ACC112 (cell line): ENCODE data around the gene KDM1A.
"Not testable (repeated sequence)": the region's sequence is repeated elsewhere in the genome, so short reads cannot be mapped to it uniquely, and the experiment has no call there.

Source experiments
- H2AFZ ChIP-seq: fragments of 200-600 bp; sonication (generic); one replicate; pipeline ENCODE4 v1.6.0; 2017; ENCODE audit warnings: antibody characterized with exemption, low read length; ENCODE audit not compliant: unreplicated experiment
- H3K27ac ChIP-seq: fragments of 200-600 bp; sonication (generic); 2 replicates; pipeline ENCODE4 v1.5.1; 2014; ENCODE audit warnings: low read depth, mild to moderate bottlenecking, antibody characterized with exemption, low read length, moderate library complexity
- H3K27me3 ChIP-seq: fragments of 200-600 bp; sonication (generic); 2 replicates; pipeline ENCODE4 v1.6.1; 2014; ENCODE audit warnings: mild to moderate bottlenecking, antibody characterized with exemption, low read length, moderate library complexity, mixed read lengths; ENCODE audit not compliant: insufficient read depth
- H3K36me3 ChIP-seq: fragments of 200-600 bp; sonication (generic); 2 replicates; pipeline ENCODE4 v1.6.1; 2016; ENCODE audit warnings: mild to moderate bottlenecking, antibody characterized with exemption, low read length, moderate library complexity, mixed read lengths; ENCODE audit not compliant: insufficient read depth
- H3K4me1 ChIP-seq: fragments of 200-600 bp; sonication (generic); one replicate; pipeline ENCODE4 v1.6.1; 2016; ENCODE audit warnings: low read length, mixed read lengths; ENCODE audit not compliant: insufficient read depth, unreplicated experiment, control insufficient read depth
- H3K4me3 ChIP-seq: fragments of 200-600 bp; sonication (generic); 2 replicates; pipeline ENCODE4 v1.5.1; 2014; ENCODE audit warnings: mild to moderate bottlenecking, low read depth, low read length
- H3K79me2 ChIP-seq: fragments of 200-600 bp; sonication (generic); one replicate; pipeline ENCODE4 v1.6.0; 2016; ENCODE audit warnings: low read length; ENCODE audit not compliant: control insufficient read depth, unreplicated experiment, insufficient read depth

Gene KDM1A

GRCh38 chr1:23010025-23010424 is 9.2 kb upstream of the KDM1A start:
- not testable (repeated sequence) for H2AFZ ChIP-seq, H3K79me2 ChIP-seq, H3K4me1 ChIP-seq, H3K27me3 ChIP-seq, H3K36me3 ChIP-seq, H3K27ac ChIP-seq, H3K4me3 ChIP-seq

GRCh38 chr1:23013657-23014056 is 5.6 kb upstream of the KDM1A start:
- Histone ChIP-seq H2AFZ (no peak overlapping the region), H3K4me1 (peaks cover 8% of the 10 kb centered on the region), H3K27ac (no peak overlapping the region), H3K27me3 (no peaks in the 10 kb centered on the region), H3K4me3 (no peak overlapping the region), H3K79me2 (no peaks in the 10 kb centered on the region), H3K36me3 (no peaks in the 10 kb centered on the region)

GRCh38 chr1:23018661-23019093 is 591 bp upstream of the KDM1A start:
- Histone ChIP-seq H3K79me2 (peaks cover 44% of the 10 kb centered on the region), H3K4me3 (peak overlapping the region; percentile 88), H3K36me3 (0 out of 2 replicates have a peak, but pooled peaks cover 3% of the 10 kb centered on the region), H3K27me3 (no peaks in the 10 kb centered on the region), H3K27ac (peak overlapping the region; percentile 40; the same call in 1 of the 2 replicates), H3K4me1 (peaks cover 5% of the 10 kb centered on the region), H2AFZ (peak overlapping the region; percentile 80)

DNA sequence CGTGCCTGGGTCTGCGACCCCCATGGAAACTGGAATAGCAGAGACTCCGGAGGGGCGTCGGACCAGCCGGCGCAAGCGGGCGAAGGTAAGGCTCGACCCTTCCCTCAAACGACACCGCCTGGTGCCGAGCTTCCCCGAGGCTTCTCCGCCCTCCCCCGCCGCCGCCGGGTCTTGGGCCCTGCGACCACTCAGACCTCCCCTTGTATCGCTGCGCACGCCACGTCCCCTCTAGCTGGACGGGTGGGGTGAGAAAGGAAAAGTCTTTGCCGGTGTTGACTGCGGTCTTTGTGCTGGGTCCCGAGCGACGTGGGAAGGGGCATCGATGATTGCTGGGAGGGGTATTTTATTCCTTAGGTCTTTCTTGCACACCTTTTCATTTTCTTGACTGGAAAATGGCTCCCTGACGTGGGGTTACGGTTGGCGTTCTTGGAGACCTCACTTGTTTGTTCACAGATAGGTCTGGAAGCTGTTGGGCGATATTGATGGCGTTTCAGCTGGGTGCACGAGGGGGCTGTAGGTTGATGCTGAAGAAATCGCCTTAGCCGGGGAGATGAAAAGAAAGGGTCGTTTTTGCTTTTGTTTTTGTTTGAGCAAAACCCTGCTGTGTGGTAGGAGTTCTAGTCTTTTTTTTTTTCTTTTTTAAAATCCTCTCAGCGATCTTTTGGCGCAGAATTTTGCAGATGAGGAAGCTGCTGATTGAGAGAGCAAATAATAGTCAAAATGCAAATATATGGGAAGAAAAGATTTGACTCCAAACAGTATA is 776 bp downstream of the KDM1A start:
- Histone ChIP-seq H3K27me3 (no peaks in the 10 kb centered on the region), H2AFZ (peak overlapping the region; percentile 89), H3K27ac (peak overlapping the region; percentile 43; the same call in 1 of the 2 replicates), H3K4me3 (peak overlapping the region; percentile 88), H3K36me3 (0 out of 2 replicates have a peak, but pooled peaks cover 3% of the 10 kb centered on the region), H3K4me1 (peaks cover 5% of the 10 kb centered on the region), H3K79me2 (peaks cover 57% of the 10 kb centered on the region)

DNA sequence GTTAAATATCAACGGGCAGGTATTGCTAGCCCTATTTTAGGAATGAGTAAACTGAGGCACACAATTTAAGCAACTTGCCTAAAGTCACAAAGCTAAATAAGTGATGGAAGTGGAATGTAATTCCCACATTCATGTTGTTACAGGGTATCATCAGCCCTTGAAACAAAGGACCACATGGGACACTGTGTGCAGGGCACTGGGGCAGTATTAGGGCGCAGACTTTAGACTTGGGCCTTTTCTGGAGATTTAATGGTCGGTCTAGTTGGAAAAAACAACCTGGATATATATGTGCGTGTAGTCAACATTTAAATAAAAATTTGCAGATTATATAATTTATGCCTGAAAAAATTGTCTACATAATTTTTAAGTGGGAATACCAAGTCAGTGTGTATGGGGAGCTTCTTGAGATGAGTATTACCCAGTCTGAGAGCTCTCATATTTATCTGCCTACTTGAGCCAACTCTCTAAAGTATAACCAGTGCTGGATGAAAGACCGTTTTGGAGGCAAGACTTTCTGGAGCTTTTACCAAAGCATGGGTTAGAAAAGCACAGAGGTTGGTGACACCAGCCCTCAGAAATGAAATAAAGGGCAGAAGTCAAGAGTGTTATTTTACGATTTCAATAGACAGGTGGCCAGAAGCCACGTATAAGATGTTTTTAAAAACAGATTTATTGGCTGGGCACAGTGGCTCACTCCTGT is 1.6 kb downstream of the KDM1A start:
- no peak overlapping the region for H2AFZ ChIP-seq
- peak overlapping the region; percentile 88 for H3K4me3 ChIP-seq
- H3K4me1 ChIP-seq = peaks cover 5% of the 10 kb centered on the region
- H3K27ac ChIP-seq = no peak overlapping the region
- H3K27me3 ChIP-seq = no peaks in the 10 kb centered on the region
- peaks cover 64% of the 10 kb centered on the region for H3K79me2 ChIP-seq
- H3K36me3 ChIP-seq = 0 out of 2 replicates have a peak, but pooled peaks cover 3% of the 10 kb centered on the region

GRCh38 chr1:23021834-23022233 is 2.6 kb downstream of the KDM1A start:
- peak overlapping the region; percentile 88 for H3K4me3 ChIP-seq
- no peak overlapping the region for H3K27ac ChIP-seq
- H3K27me3 ChIP-seq = no peaks in the 10 kb centered on the region
- no peak overlapping the region for H2AFZ ChIP-seq
- peaks cover 70% of the 10 kb centered on the region for H3K79me2 ChIP-seq
- H3K36me3 ChIP-seq = 0 out of 2 replicates have a peak, but pooled peaks cover 3% of the 10 kb centered on the region
- H3K4me1 ChIP-seq = peaks cover 5% of the 10 kb centered on the region

DNA sequence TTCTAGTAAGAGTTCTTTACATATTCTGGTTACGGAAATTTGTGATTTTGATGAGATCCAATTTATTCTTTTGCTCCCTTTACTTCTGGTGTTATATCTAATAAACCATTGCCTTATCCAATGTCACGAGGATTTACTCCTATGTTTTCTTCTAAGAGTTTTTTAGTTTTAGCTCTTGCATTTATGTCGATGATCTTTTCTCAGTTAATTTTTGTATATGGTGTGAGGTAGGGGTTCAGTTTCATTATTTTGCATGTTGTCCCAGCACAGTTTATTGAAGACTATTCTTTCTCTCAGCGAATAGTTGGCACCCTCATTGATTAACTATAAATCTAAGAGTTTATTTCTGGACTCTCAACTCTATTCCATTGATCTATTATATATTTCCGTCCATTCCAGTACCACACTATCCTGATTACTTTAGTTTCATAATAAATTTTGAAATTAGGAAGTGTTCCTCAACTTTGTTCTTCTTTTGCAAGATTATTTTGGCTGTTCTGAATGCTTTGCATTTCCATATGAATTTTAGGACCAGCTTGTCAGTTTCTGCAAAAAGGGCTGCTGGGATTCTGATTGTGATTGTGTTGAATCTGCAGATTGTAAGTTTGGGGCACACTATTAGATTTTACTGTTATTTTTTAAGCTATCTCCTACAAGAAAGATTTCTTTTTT is 4.0 kb downstream of the KDM1A start:
- 0 out of 2 replicates have a peak, but pooled peaks cover 3% of the 10 kb centered on the region for H3K36me3 ChIP-seq
- H3K27me3 ChIP-seq = no peaks in the 10 kb centered on the region
- peaks cover 3% of the 10 kb centered on the region for H3K4me1 ChIP-seq
- no peak overlapping the region for H3K27ac ChIP-seq
- no peak overlapping the region for H3K4me3 ChIP-seq
- H2AFZ ChIP-seq = no peak overlapping the region
- peaks cover 83% of the 10 kb centered on the region for H3K79me2 ChIP-seq

DNA sequence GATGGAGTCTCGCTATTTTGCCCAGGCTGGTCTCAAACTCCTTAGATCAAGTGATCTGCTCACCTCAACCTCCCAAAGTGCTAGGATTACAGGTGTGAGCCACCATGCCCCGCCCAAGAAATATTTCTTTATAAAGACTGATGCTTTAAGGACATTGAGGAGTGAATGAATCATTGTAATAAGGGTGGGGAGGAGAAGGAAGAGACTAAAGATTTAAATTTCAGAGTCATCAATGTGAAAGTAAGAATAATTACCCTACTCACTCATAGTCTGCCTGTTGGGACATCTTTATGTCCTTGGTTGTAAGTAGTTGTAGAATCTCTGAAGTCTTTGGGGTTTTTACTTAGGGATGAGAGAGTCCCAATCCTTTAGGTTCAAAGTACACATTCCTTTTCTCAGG is 7.3 kb downstream of the KDM1A start:
- Histone ChIP-seq H3K27me3 (no peaks in the 10 kb centered on the region), H3K27ac (no peak overlapping the region), H3K4me1 (no peaks in the 10 kb centered on the region), H3K79me2 (peaks cover 87% of the 10 kb centered on the region), H3K36me3 (peaks cover 9% of the 10 kb centered on the region; the same call in 1 of the 2 replicates), H3K4me3 (no peak overlapping the region), H2AFZ (no peak overlapping the region)

DNA sequence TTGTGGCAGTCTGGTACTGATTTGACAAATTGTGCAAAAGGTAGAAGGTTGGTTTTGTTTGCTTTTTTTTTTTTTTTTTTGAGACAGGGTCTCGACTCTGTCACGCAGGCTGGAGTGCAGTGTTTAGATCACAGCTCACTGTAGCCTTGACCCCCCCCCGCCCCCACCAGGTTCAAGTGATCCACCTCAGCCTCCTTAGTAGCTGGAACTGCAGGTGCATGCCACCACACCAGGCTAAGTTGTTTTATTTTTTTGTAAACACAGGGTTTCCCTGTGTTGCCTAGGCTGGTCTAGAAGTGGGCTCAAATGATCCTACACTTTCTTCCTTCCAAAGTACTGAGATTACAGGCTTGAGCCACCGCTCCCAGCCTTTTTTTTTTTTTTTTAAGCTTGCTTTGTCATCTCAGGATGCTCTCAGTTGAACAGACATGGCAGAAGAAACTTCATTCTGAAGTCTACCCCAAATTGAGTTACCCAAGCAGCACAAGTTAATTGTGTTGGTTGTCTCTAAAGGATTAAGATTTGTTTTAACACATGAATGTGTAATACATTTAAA is 8.2 kb downstream of the KDM1A start:
- H3K27me3 ChIP-seq = no peaks in the 10 kb centered on the region
- H3K79me2 ChIP-seq = peaks cover 87% of the 10 kb centered on the region
- H3K36me3 ChIP-seq = peaks cover 9% of the 10 kb centered on the region; the same call in 1 of the 2 replicates
- H3K27ac ChIP-seq = no peak overlapping the region
- H2AFZ ChIP-seq = no peak overlapping the region
- H3K4me1 ChIP-seq = no peaks in the 10 kb centered on the region
- no peak overlapping the region for H3K4me3 ChIP-seq

DNA sequence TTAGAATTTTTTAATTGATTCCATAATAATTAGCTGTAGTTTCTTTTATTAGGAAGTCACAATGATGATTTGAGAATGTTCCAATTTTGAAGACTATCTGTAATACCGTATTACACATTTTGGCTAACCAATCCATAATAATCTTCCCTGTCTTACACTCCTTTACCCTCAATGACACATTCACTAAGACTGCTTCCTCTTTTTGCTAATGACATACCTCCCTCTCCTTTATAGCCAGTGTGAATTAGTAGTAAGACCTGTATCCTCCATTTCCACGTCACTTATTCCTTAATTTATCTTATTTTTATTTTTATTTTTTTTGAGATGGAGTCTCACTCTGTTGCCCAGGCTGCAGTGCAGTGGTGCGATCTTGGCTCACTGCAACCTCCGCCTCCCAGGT is 10.1 kb downstream of the KDM1A start:
- no peak overlapping the region for H2AFZ ChIP-seq
- peaks cover 85% of the 10 kb centered on the region for H3K79me2 ChIP-seq
- H3K27ac ChIP-seq = no peak overlapping the region
- no peak overlapping the region for H3K4me3 ChIP-seq
- no peaks in the 10 kb centered on the region for H3K27me3 ChIP-seq
- H3K4me1 ChIP-seq = peaks cover 3% of the 10 kb centered on the region
- H3K36me3 ChIP-seq = peaks cover 5% of the 10 kb centered on the region; the same call in 1 of the 2 replicates
